Measurements from ENCODE around the gene CHGA.

DNA sequence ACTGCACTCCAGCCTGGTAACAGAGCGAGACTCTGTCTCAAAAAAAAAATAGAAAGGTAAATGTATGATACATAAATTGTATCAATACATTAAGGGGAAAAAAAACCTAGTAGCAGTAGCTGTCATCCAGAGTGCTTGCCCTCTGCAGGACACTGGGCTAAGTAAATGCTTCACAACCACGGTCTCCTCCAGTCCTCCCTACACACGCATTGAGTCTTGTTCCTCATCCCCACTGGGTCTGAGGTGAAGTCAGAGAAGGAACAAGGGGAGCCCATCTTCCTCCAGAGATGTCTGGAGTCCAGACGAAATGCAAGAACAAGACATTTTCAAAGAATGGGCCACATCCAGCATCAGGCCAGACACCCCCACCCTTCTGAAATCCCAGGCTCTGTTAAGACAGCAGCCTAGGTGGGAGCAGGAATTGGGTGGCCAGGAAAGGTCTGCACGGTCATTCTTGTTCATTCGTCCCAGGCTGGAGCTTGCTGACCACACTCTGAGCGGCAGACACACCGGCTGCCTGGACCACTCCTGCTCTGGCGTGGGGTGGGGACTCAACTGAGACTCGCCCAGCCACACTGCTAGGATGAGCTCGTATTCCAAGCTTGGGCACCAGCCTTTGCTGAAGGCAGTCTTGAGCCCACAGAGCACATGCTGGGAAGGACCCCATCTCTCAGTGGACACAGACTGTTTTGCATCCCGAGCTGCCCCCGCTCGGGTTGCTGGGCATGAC, 45.5 kb downstream of the CHGA start:
- TF ChIP-seq, protein P1, sequence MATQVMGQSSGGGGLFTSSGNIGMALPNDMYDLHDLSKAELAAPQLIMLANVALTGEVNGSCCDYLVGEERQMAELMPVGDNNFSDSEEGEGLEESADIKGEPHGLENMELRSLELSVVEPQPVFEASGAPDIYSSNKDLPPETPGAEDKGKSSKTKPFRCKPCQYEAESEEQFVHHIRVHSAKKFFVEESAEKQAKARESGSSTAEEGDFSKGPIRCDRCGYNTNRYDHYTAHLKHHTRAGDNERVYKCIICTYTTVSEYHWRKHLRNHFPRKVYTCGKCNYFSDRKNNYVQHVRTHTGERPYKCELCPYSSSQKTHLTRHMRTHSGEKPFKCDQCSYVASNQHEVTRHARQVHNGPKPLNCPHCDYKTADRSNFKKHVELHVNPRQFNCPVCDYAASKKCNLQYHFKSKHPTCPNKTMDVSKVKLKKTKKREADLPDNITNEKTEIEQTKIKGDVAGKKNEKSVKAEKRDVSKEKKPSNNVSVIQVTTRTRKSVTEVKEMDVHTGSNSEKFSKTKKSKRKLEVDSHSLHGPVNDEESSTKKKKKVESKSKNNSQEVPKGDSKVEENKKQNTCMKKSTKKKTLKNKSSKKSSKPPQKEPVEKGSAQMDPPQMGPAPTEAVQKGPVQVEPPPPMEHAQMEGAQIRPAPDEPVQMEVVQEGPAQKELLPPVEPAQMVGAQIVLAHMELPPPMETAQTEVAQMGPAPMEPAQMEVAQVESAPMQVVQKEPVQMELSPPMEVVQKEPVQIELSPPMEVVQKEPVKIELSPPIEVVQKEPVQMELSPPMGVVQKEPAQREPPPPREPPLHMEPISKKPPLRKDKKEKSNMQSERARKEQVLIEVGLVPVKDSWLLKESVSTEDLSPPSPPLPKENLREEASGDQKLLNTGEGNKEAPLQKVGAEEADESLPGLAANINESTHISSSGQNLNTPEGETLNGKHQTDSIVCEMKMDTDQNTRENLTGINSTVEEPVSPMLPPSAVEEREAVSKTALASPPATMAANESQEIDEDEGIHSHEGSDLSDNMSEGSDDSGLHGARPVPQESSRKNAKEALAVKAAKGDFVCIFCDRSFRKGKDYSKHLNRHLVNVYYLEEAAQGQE (IDR thresholded peaks at IDR 0.05), result no peak
- TF ChIP-seq, protein P2, sequence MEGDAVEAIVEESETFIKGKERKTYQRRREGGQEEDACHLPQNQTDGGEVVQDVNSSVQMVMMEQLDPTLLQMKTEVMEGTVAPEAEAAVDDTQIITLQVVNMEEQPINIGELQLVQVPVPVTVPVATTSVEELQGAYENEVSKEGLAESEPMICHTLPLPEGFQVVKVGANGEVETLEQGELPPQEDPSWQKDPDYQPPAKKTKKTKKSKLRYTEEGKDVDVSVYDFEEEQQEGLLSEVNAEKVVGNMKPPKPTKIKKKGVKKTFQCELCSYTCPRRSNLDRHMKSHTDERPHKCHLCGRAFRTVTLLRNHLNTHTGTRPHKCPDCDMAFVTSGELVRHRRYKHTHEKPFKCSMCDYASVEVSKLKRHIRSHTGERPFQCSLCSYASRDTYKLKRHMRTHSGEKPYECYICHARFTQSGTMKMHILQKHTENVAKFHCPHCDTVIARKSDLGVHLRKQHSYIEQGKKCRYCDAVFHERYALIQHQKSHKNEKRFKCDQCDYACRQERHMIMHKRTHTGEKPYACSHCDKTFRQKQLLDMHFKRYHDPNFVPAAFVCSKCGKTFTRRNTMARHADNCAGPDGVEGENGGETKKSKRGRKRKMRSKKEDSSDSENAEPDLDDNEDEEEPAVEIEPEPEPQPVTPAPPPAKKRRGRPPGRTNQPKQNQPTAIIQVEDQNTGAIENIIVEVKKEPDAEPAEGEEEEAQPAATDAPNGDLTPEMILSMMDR (IDR thresholded peaks at IDR 0.05; ENCODE audit: low read depth, low read length, missing input control), result no peak
- no peak for TF ChIP-seq HNF4G (IDR thresholded peaks at IDR 0.05)
- TF ChIP-seq GABPA (IDR thresholded peaks at IDR 0.05 in 1 of 2, conservative IDR thresholded peaks at IDR 0.05 in 1 of 2), result no peak
- TF ChIP-seq RAD21 (IDR thresholded peaks at IDR 0.05), result no peak
- TF ChIP-seq YY1 (IDR thresholded peaks at IDR 0.05), result no peak
- TF ChIP-seq MAX (IDR thresholded peaks at IDR 0.05), result no peak
- no peak for TF ChIP-seq TAF1 (conservative IDR thresholded peaks at IDR 0.05)
- TF ChIP-seq JUND (IDR thresholded peaks at IDR 0.05), result no peak
- TF ChIP-seq, protein P3, sequence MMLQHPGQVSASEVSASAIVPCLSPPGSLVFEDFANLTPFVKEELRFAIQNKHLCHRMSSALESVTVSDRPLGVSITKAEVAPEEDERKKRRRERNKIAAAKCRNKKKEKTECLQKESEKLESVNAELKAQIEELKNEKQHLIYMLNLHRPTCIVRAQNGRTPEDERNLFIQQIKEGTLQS (IDR thresholded peaks at IDR 0.05), result no peak

All from liver (tissue), 3 donors.